Measurements from ENCODE around the gene INPP5J. TPM values are rescaled to one million over a fixed set of nuclear protein-coding genes. Genes with fewer than 3 reads are reported as not detected.

INPP5J gene
- total RNA-seq, 2 donors from 2014 or later, result 3.5 to 5.4 TPM

- 0 to 60% methylated on average over 1 to 3 of the region's 3 CpGs for WGBS, 2 experiments (ENCODE audit: insufficient coverage in 1 of 2, insufficient read length in 1 of 2)
- H3K27ac Mint-ChIP-seq, result no peak overlapping the region
- TF ChIP-seq, protein P1, sequence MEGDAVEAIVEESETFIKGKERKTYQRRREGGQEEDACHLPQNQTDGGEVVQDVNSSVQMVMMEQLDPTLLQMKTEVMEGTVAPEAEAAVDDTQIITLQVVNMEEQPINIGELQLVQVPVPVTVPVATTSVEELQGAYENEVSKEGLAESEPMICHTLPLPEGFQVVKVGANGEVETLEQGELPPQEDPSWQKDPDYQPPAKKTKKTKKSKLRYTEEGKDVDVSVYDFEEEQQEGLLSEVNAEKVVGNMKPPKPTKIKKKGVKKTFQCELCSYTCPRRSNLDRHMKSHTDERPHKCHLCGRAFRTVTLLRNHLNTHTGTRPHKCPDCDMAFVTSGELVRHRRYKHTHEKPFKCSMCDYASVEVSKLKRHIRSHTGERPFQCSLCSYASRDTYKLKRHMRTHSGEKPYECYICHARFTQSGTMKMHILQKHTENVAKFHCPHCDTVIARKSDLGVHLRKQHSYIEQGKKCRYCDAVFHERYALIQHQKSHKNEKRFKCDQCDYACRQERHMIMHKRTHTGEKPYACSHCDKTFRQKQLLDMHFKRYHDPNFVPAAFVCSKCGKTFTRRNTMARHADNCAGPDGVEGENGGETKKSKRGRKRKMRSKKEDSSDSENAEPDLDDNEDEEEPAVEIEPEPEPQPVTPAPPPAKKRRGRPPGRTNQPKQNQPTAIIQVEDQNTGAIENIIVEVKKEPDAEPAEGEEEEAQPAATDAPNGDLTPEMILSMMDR (conservative IDR thresholded peaks at IDR 0.05), result no peak
Measured at GRCh38 chr22:31155422-31155821, 32.7 kb downstream of the INPP5J start.

GRCh38 chr22:31160328-31160978 is 37.7 kb downstream of the INPP5J start:
- no peak for DNase-seq
- Histone ChIP-seq H3K9ac (ENCODE audit: extremely low read depth, low read length, poor library complexity, severe bottlenecking) (peak overlapping the region; percentile 56), H3K4me3 (ENCODE audit: low read length) (peak overlapping the region; percentile 91), H3K27ac (ENCODE audit: low read depth, low read length) (no peak overlapping the region), H3K27me3 (ENCODE audit: control insufficient read depth, insufficient read depth, low read length, poor library complexity, severe bottlenecking) (peaks cover 43% of the 10 kb centered on the region), H3K4me1 (ENCODE audit: control insufficient read depth, insufficient read depth, low read length) (no peaks in the 10 kb centered on the region), H3K36me3 (ENCODE audit: control insufficient read depth, insufficient read depth, low read length) (peaks cover 3% of the 10 kb centered on the region), H3K9me3 (ENCODE audit: control insufficient read depth, low read length) (no peaks in the 10 kb centered on the region)
- H3K4me3 Mint-ChIP-seq, result peak overlapping the region; percentile 91
- H3K36me3 Mint-ChIP-seq (ENCODE audit: low read depth), result peaks cover 12% of the 10 kb centered on the region
- no peaks in the 10 kb centered on the region for H3K9me3 Mint-ChIP-seq
- TF ChIP-seq, protein P1 (conservative IDR thresholded peaks at IDR 0.05), result no peak
- peaks cover 6% of the 10 kb centered on the region for H3K4me1 Mint-ChIP-seq
- WGBS, 2 experiments (ENCODE audit: insufficient coverage in 1 of 2, insufficient read length in 1 of 2), result 5 to 6% methylated on average over 19 to 32 of the region's 32 CpGs
- H3K27ac Mint-ChIP-seq, result peak overlapping the region; percentile 95
- H3K27me3 Mint-ChIP-seq (ENCODE audit: insufficient read depth), result peaks cover 44% of the 10 kb centered on the region

More at GRCh38 chr22:31155422-31155821, 32.7 kb downstream of the INPP5J start:
- no peaks in the 10 kb centered on the region for H3K9me3 Mint-ChIP-seq
- Histone ChIP-seq H3K9me3 (ENCODE audit: control insufficient read depth, low read length) (no peaks in the 10 kb centered on the region), H3K4me3 (ENCODE audit: low read length) (no peak overlapping the region), H3K9ac (ENCODE audit: extremely low read depth, low read length, poor library complexity, severe bottlenecking) (no peak overlapping the region), H3K36me3 (ENCODE audit: control insufficient read depth, insufficient read depth, low read length) (no peaks in the 10 kb centered on the region), H3K4me1 (ENCODE audit: control insufficient read depth, insufficient read depth, low read length) (no peaks in the 10 kb centered on the region), H3K27me3 (ENCODE audit: control insufficient read depth, insufficient read depth, low read length, poor library complexity, severe bottlenecking) (peaks cover 61% of the 10 kb centered on the region), H3K27ac (ENCODE audit: low read depth, low read length) (no peak overlapping the region)
- no peaks in the 10 kb centered on the region for H3K36me3 Mint-ChIP-seq (ENCODE audit: low read depth)
- H3K4me1 Mint-ChIP-seq, result no peaks in the 10 kb centered on the region
- peaks cover 61% of the 10 kb centered on the region for H3K27me3 Mint-ChIP-seq (ENCODE audit: insufficient read depth)
- no peak overlapping the region for H3K4me3 Mint-ChIP-seq
- DNase-seq, result no peak

GRCh38 chr22:31161386-31161785 is 38.6 kb downstream of the INPP5J start:
- H3K4me3 ChIP-seq (ENCODE audit: low read length), result peak overlapping the region; percentile 91
- H3K27ac Mint-ChIP-seq, result no peak overlapping the region
- H3K36me3 ChIP-seq (ENCODE audit: control insufficient read depth, insufficient read depth, low read length), result peaks cover 10% of the 10 kb centered on the region
- no peaks in the 10 kb centered on the region for H3K9me3 ChIP-seq (ENCODE audit: control insufficient read depth, low read length)
- H3K9me3 Mint-ChIP-seq, result no peaks in the 10 kb centered on the region
- no peak overlapping the region for H3K27ac ChIP-seq (ENCODE audit: low read depth, low read length)
- peaks cover 17% of the 10 kb centered on the region for H3K36me3 Mint-ChIP-seq (ENCODE audit: low read depth)
- peaks cover 33% of the 10 kb centered on the region for H3K27me3 ChIP-seq (ENCODE audit: control insufficient read depth, insufficient read depth, low read length, poor library complexity, severe bottlenecking)
- TF ChIP-seq, protein P1 (conservative IDR thresholded peaks at IDR 0.05), result no peak
- H3K27me3 Mint-ChIP-seq (ENCODE audit: insufficient read depth), result peaks cover 35% of the 10 kb centered on the region
- peaks cover 6% of the 10 kb centered on the region for H3K4me1 Mint-ChIP-seq
- peak overlapping the region; percentile 91 for H3K4me3 Mint-ChIP-seq
- DNase-seq, result no peak
- no peaks in the 10 kb centered on the region for H3K4me1 ChIP-seq (ENCODE audit: control insufficient read depth, insufficient read depth, low read length)
- H3K9ac ChIP-seq (ENCODE audit: extremely low read depth, low read length, poor library complexity, severe bottlenecking), result no peak overlapping the region

All from endodermal cell (in vitro differentiated cells).